Smooth muscle cell (in vitro differentiated cells): ENCODE data around the gene TMC2. TPM values are rescaled to one million over a fixed set of nuclear protein-coding genes. Genes with fewer than 3 reads are reported as not detected.

ENCODE experiments used
- DNase-seq: peaks from one replicate; lab custom pipeline; 2025; ENCODE audit not compliant: unreplicated experiment; lab: John Stamatoyannopoulos, UW
- H2AFZ ChIP-seq: fragments of 200-600 bp; sonication (generic); 2 replicates; pipeline ENCODE4 v1.6.0; 2016; ENCODE audit warnings: antibody characterized with exemption, low read depth, mild to moderate bottlenecking
- H3F3A ChIP-seq: fragments of 200-600 bp; sonication (generic); 2 replicates; pipeline ENCODE4 v1.6.0; 2017; ENCODE audit warnings: antibody characterized with exemption, low read depth
- H3K27ac ChIP-seq: fragments of 200-600 bp; sonication (generic); 2 replicates; pipeline ENCODE4 v1.5.1; 2016; ENCODE audit warnings: low read depth, mild to moderate bottlenecking
- H3K27me3 ChIP-seq: fragments of 200-600 bp; sonication (generic); 2 replicates; pipeline ENCODE4 v1.6.1; 2016; ENCODE audit warnings: low read depth, mild to moderate bottlenecking
- H3K36me3 ChIP-seq: fragments of 200-600 bp; sonication (generic); 2 replicates; pipeline ENCODE4 v1.5.1; 2016; ENCODE audit warnings: low read depth
- H3K4me1 ChIP-seq: fragments of 200-600 bp; sonication (generic); 2 replicates; pipeline ENCODE4 v1.5.1; 2016; ENCODE audit warnings: low read depth
- H3K4me2 ChIP-seq: fragments of 200-600 bp; sonication (generic); 2 replicates; pipeline ENCODE4 v1.6.0; 2016; ENCODE audit warnings: mild to moderate bottlenecking
- H3K4me3 ChIP-seq: fragments of 200-600 bp; sonication (generic); 2 replicates; pipeline ENCODE4 v1.5.1; 2016; ENCODE audit warnings: mild to moderate bottlenecking
- H3K79me2 ChIP-seq: fragments of 200-600 bp; sonication (generic); 2 replicates; pipeline ENCODE4 v1.6.0; 2016; ENCODE audit warnings: low read depth, mild to moderate bottlenecking
- H3K9ac ChIP-seq: fragments of 200-600 bp; sonication (generic); 2 replicates; pipeline ENCODE4 v1.6.0; 2016; ENCODE audit warnings: low read depth
- H3K9me3 ChIP-seq: fragments of 200-600 bp; sonication (generic); replicated peaks from 2 replicates; pipeline ENCODE4 v1.5.1; 2016; ENCODE audit warnings: low read depth
- H4K20me1 ChIP-seq: fragments of 200-600 bp; sonication (generic); 2 replicates; pipeline ENCODE4 v1.6.0; 2016; ENCODE audit warnings: low read depth
- WGBS: methylation state at CpG from one replicate; pipeline ENCODE4 v1.1.7; 2016; ENCODE audit warnings: low lambda C conversion rate; 5-methylcytosine and 5-hydroxymethylcytosine counted together
- polyA plus RNA-seq: library from polyadenylated mRNA; unstranded; fragments of >200 nt; fragmentation: Nextera tagmentation; extraction: Ambion mirVana; gene quantifications from 2 replicates; pipeline ENCODE4 v1.2.1, GENCODE V29; 2016
- total RNA-seq: library from RNA; depleted of rRNA; stranded (reverse); fragments of >200 nt; gene quantifications from 2 replicates; pipeline ENCODE4 v1.2.3, GENCODE V29; 2014
- TF ChIP-seq, protein P1 (sequence below): fragments of 200-600 bp; sonication (generic); IDR thresholded peaks from 2 replicates; pipeline ENCODE4 v1.5.1; 2017; ENCODE audit warnings: borderline replicate concordance, mild to moderate bottlenecking, antibody characterized with exemption; ENCODE audit not compliant: insufficient read depth, poor library complexity, severe bottlenecking

The TMC2 gene
- total and polyA plus RNA-seq, 2 experiments from 2014 or later, result not detected

DNA sequence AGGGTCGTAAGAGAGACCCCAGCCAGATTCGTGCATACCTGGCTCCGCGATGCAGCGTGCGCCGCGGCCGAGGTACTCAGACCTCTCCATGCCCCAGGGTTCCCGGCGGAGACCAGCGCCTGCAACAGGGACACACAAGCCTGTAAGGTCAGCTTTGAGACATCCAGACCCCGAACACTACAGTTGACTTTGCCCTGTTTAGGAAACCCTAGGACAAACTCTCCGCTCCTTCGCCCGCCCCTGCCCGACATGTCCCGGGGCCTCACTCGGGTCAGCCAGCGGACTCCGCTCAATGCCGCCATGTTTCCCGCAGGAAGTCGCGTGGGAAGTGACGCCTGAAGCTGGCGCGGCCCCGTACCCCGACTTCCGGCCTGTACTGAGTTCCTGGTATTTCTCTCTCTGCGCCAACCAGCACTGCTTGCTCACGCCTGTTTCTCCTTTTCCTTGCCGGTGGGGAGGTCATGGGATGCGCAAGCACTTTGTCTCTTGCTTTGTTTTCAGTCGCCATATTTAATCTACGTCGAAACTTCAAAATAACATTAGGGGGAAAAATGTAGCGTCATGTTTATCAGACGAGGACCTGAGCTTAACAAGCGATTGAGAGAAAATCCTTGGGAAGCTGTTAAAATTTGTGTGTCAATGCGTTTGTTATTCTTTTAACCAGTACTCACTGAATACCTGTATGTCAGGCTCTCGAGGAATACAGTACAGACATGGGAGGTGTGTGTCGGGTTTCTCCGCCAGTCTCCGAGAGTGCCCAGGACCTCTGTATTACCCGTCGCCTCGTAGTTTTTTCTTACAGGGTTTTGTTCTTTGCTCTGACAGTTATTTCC lies 127.7 kb downstream of the TMC2 start, which contains the start of gene IDH3B:
Gene IDH3B, minus strand, starts transcription at position 330 of the 833 bp plus-strand sequence. Its CDS starts 28 bp downstream, at position 302.
- Histone ChIP-seq H3K27ac (peak within 1 kb of the TSS; percentile 95), H3K4me2 (peak within 1 kb of the TSS; percentile 95), H3K9ac (peak within 1 kb of the TSS; percentile 94), H3K4me1 (peaks cover 10% of the 10 kb centered on the region), H3K4me3 (peak within 1 kb of the TSS; percentile 78), H3K36me3 (no peaks in the 10 kb centered on the region), H3K27me3 (peaks cover 14% of the 10 kb centered on the region), H4K20me1 (no peaks in the 10 kb centered on the region), H3F3A (peaks cover under 1% of the 10 kb centered on the region), H3K79me2 (peaks cover 15% of the 10 kb centered on the region), H3K9me3 (no peaks in the 10 kb centered on the region), H2AFZ (peak within 1 kb of the TSS; percentile 70)
- TF ChIP-seq, protein P1, sequence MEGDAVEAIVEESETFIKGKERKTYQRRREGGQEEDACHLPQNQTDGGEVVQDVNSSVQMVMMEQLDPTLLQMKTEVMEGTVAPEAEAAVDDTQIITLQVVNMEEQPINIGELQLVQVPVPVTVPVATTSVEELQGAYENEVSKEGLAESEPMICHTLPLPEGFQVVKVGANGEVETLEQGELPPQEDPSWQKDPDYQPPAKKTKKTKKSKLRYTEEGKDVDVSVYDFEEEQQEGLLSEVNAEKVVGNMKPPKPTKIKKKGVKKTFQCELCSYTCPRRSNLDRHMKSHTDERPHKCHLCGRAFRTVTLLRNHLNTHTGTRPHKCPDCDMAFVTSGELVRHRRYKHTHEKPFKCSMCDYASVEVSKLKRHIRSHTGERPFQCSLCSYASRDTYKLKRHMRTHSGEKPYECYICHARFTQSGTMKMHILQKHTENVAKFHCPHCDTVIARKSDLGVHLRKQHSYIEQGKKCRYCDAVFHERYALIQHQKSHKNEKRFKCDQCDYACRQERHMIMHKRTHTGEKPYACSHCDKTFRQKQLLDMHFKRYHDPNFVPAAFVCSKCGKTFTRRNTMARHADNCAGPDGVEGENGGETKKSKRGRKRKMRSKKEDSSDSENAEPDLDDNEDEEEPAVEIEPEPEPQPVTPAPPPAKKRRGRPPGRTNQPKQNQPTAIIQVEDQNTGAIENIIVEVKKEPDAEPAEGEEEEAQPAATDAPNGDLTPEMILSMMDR, result no peak
- WGBS, result 14% methylated on average over 40 of the region's 49 CpGs
- DNase-seq, result peak; percentile 57

DNA sequence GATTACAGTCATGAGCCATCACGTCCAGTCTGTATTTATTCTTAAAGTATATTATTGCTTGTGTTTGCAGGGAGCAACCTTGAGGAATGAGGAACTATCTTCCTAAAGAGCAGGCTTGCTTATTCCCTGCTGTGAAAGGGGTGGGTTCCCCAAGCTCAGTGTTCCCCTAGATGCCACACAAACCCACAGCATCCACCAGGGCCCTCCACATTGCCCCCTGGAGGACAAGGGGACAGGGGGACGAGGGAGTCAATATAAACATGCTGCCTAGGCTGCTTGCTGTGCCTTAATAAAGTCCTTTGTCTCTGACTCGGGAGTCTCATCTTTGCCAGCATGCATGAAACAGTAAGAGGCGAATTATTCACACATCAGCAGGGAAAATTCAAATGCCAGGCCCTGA lies 135.6 kb downstream of the TMC2 start:
- Histone ChIP-seq H3K4me1 (no peaks in the 10 kb centered on the region), H3K27ac (no peak overlapping the region), H3K36me3 (no peaks in the 10 kb centered on the region), H3K4me2 (no peak overlapping the region), H3K4me3 (no peak overlapping the region), H3F3A (no peaks in the 10 kb centered on the region), H3K79me2 (no peaks in the 10 kb centered on the region), H3K9me3 (no peaks in the 10 kb centered on the region), H3K9ac (no peak overlapping the region), H3K27me3 (peaks cover 23% of the 10 kb centered on the region), H2AFZ (no peak overlapping the region), H4K20me1 (no peaks in the 10 kb centered on the region)
- WGBS, result 33% methylated on average over 4 of the region's 4 CpGs
- DNase-seq, result no peak
- TF ChIP-seq, protein P1, result no peak

DNA sequence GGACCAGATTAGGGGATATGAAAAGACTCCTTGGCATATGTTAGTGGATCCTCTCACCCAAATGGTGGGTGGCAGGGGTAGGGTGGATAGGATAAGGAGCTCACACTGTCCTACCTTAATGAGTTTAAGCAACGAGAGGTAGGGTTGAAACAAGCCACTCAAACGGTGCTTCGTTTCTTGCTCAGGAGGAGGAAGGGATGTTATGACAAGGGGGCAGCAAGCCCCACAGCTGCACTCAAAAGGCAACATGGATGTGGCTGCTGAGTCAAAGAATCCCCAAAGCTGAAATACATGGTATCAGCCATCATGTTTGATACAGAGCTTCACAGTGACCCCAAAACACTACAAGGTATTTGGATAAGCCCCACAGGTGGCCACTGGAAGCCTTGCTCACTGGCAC lies 136.1 kb downstream of the TMC2 start:
- Histone ChIP-seq H3K36me3 (no peaks in the 10 kb centered on the region), H3K4me2 (no peak overlapping the region), H3K27ac (no peak overlapping the region), H3K4me1 (no peaks in the 10 kb centered on the region), H3K27me3 (peaks cover 25% of the 10 kb centered on the region), H2AFZ (no peak overlapping the region), H3K79me2 (no peaks in the 10 kb centered on the region), H4K20me1 (no peaks in the 10 kb centered on the region), H3F3A (no peaks in the 10 kb centered on the region), H3K4me3 (no peak overlapping the region), H3K9ac (no peak overlapping the region), H3K9me3 (no peaks in the 10 kb centered on the region)
- 81% methylated on average over 3 of the region's 3 CpGs for WGBS
- DNase-seq, result no peak
- TF ChIP-seq, protein P1, result no peak
